ENCODE results near the gene MCRIP1. TPM values are rescaled to one million over a fixed set of nuclear protein-coding genes. Genes with fewer than 3 reads are reported as not detected.

The MCRIP1 gene
- total and polyA plus RNA-seq, 9 of the 15 experiments (the other 6 are each of a cell fraction or from before 2014, with no cell fraction given), result 0.39 to 35.8 (median 9.7) TPM

- TF ChIP-seq RAD51 (IDR thresholded peaks at IDR 0.05; ENCODE audit: borderline replicate concordance, low read depth), result no peak
- TF ChIP-seq NONO (IDR thresholded peaks at IDR 0.05; ENCODE audit: low read depth in 2 of 2, low read length in 1 of 2), result peak; percentile 34 to 48; a peak in 2 of 4 replicates
- no peak for TF ChIP-seq SOX6 (IDR thresholded peaks at IDR 0.05)
- no peak for TF ChIP-seq POLR2B (IDR thresholded peaks at IDR 0.05; ENCODE audit: low read depth, partially characterized antibody)
- no peak for TF ChIP-seq SRSF3 (IDR thresholded peaks at IDR 0.05; ENCODE audit: insufficient read depth, low read length)
- no peak for TF ChIP-seq HMGXB4 (CRISPR knock-in tag; IDR thresholded peaks at IDR 0.05)
- no peak for TF ChIP-seq PCBP2 (IDR thresholded peaks at IDR 0.05; ENCODE audit: low read depth, low read length, poor library complexity, severe bottlenecking)
- no peak for TF ChIP-seq TEAD2 (tag; IDR thresholded peaks at IDR 0.05)
- TF ChIP-seq ZNF3 (CRISPR knock-in tag; IDR thresholded peaks at IDR 0.05), result no peak
- 0 out of 2 replicates have a peak, but pooled peaks have one; percentile 56 for TF ChIP-seq ATF6 (CRISPR knock-in tag; IDR thresholded peaks at IDR 0.05)
- no peak for TF ChIP-seq NUFIP1 (IDR thresholded peaks at IDR 0.05; ENCODE audit: partially characterized antibody)
- TF ChIP-seq ZNF644 (tag; IDR thresholded peaks at IDR 0.05; ENCODE audit: low read depth), result no peak
- no peak for TF ChIP-seq MIER1 (IDR thresholded peaks at IDR 0.05; ENCODE audit: low read depth)
- TF ChIP-seq ZBTB17 (CRISPR knock-in tag; IDR thresholded peaks at IDR 0.05), result no peak
- peak; percentile 47; the same call in 1 of the 2 replicates for TF ChIP-seq ZC3H4 (CRISPR knock-in tag; IDR thresholded peaks at IDR 0.05; ENCODE audit: borderline replicate concordance)
- TF ChIP-seq MAX (CRISPR knock-in tag; IDR thresholded peaks at IDR 0.05), result peak; percentile 41
- TF ChIP-seq ZMIZ1 (IDR thresholded peaks at IDR 0.05; ENCODE audit: low read depth in 2 of 2, low read length in 2 of 2), result no peak
- TF ChIP-seq ATF1 (CRISPR knock-in tag; IDR thresholded peaks at IDR 0.05), result no peak
- TF ChIP-seq ATF1 (tag; IDR thresholded peaks at IDR 0.05), result no peak
These were observed 36.4 kb upstream of the MCRIP1 start (continued) for GRCh38 chr17:81869221-81870130.

Measured in K562 (cell line).